Ishikawa (cell line): ENCODE results near the gene CHST6.
A peak's percentile ranks its signal among the peaks of the same experiment; 100 is the strongest.

Experiments
- CEBPB ChIP-seq: IDR thresholded peaks from 2 replicates; pipeline ENCODE4 v1.6.1; 2012
- CREB1 ChIP-seq: IDR thresholded peaks from 2 replicates; pipeline ENCODE4 v1.6.1; 2012; ENCODE audit warnings: low read depth
- EGR1 ChIP-seq: IDR thresholded peaks from 2 replicates; pipeline ENCODE4 v1.6.1; 2012
- EP300 ChIP-seq: IDR thresholded peaks from 2 replicates; pipeline ENCODE4 v1.6.1; 2012; ENCODE audit warnings: borderline replicate concordance
- FOXM1 ChIP-seq: IDR thresholded peaks from 2 replicates; pipeline ENCODE4 v1.6.1; 2012; ENCODE audit warnings: low read depth, borderline replicate concordance
- MAX ChIP-seq: IDR thresholded peaks from 2 replicates; pipeline ENCODE4 v1.6.1; 2012
- NFIC ChIP-seq: IDR thresholded peaks from 2 replicates; pipeline ENCODE4 v1.6.1; 2012
- RAD21 ChIP-seq: IDR thresholded peaks from 2 replicates; pipeline ENCODE4 v1.6.1; 2012; ENCODE audit warnings: low read depth
- TAF1 ChIP-seq: IDR thresholded peaks from 2 replicates; pipeline ENCODE4 v1.6.1; 2012; ENCODE audit warnings: low read depth, mild to moderate bottlenecking
- TCF12 ChIP-seq: IDR thresholded peaks from 2 replicates; pipeline ENCODE4 v1.6.1; 2012; ENCODE audit warnings: low read depth
- TEAD4 ChIP-seq: IDR thresholded peaks from 2 replicates; pipeline ENCODE4 v1.6.1; 2012
- USF1 ChIP-seq: IDR thresholded peaks from 2 replicates; pipeline ENCODE4 v1.6.1; 2012
- YY1 ChIP-seq: IDR thresholded peaks from 2 replicates; pipeline ENCODE4 v1.6.1; 2012; ENCODE audit warnings: low read depth
- ZBTB7A ChIP-seq: IDR thresholded peaks from 2 replicates; pipeline ENCODE4 v1.6.1; 2012; ENCODE audit warnings: low read depth
- TF ChIP-seq, protein P1 (sequence below): IDR thresholded peaks from 2 replicates; pipeline ENCODE4 v1.6.1; 2012; ENCODE audit warnings: low read depth, mild to moderate bottlenecking

Gene CHST6

DNA sequence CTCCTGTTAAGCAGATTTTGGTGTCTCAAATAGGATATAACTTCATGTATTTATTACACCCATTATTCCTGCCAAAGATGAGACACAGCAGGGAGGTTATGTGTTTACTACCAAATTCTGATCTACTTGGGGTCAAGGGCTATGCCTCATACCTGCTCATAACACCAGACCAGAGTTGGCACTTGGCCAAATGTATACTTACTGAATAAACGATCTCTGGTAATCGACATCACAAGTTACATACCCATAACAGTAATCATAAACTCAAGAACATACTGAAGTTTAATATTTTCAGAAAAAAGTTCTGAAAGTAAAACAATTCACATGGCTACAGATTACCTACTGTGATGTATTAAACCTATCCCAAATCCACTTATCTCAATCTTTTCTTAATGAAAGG lies 33.7 kb downstream of the CHST6 start:
- TF ChIP-seq EGR1 (no peak), NFIC (peak; percentile 79)

DNA sequence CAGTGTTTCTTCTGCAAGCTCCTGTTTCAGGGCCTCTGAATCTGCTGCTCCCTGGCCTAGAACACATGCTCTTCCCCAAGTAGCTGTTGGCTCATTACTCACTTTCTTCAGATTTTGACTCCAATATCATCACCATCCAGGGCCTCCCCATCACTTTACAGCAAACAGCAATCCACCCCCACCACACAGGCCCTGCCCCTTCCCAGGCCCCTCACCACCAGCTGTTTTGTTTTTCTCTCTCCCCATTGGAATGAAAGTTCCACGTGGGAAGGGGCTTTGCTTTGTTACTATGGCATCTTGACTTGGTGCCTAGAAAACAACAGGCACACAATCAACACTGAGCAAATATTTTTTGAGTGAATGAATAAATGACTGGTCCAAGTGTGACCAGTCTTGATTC lies 34.8 kb downstream of the CHST6 start:
- TF ChIP-seq TEAD4 (no peak), EP300 (no peak)
- TF ChIP-seq, protein P1, sequence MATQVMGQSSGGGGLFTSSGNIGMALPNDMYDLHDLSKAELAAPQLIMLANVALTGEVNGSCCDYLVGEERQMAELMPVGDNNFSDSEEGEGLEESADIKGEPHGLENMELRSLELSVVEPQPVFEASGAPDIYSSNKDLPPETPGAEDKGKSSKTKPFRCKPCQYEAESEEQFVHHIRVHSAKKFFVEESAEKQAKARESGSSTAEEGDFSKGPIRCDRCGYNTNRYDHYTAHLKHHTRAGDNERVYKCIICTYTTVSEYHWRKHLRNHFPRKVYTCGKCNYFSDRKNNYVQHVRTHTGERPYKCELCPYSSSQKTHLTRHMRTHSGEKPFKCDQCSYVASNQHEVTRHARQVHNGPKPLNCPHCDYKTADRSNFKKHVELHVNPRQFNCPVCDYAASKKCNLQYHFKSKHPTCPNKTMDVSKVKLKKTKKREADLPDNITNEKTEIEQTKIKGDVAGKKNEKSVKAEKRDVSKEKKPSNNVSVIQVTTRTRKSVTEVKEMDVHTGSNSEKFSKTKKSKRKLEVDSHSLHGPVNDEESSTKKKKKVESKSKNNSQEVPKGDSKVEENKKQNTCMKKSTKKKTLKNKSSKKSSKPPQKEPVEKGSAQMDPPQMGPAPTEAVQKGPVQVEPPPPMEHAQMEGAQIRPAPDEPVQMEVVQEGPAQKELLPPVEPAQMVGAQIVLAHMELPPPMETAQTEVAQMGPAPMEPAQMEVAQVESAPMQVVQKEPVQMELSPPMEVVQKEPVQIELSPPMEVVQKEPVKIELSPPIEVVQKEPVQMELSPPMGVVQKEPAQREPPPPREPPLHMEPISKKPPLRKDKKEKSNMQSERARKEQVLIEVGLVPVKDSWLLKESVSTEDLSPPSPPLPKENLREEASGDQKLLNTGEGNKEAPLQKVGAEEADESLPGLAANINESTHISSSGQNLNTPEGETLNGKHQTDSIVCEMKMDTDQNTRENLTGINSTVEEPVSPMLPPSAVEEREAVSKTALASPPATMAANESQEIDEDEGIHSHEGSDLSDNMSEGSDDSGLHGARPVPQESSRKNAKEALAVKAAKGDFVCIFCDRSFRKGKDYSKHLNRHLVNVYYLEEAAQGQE: no peak

- TF ChIP-seq TCF12 (no peak), CREB1 (no peak), RAD21 (no peak), ZBTB7A (no peak), CEBPB (no peak), EGR1 (no peak), YY1 (no peak), NFIC (no peak), FOXM1 (no peak), EP300 (no peak), TAF1 (no peak)
- TF ChIP-seq, protein P1: no peak
Measured at GRCh38 chr16:75459691-75460090, 35.5 kb downstream of the CHST6 start.

DNA sequence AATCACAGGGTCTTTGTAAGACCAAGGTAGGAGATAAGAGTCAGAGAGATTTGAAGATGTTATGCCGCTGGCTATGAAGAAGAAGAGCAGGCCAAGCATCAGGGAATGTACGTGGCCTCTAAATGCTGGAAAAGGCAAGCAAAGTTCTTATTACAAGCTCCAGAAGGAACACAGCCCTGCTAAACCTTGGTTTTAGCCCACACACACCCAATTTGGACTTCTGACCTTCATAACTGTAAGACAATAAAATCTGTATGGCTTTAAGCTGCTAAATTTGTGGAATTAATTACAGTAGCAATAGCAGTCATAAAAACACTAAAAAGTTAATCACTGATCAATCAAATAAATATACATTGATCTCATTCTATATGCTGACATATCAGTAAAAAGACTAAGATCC lies 36.8 kb downstream of the CHST6 start:
- no peak for TF ChIP-seq EGR1
- no peak for TF ChIP-seq USF1
- TF ChIP-seq MAX: no peak
- no peak for TF ChIP-seq TCF12
- no peak for TF ChIP-seq CEBPB
- TF ChIP-seq YY1: no peak

DNA sequence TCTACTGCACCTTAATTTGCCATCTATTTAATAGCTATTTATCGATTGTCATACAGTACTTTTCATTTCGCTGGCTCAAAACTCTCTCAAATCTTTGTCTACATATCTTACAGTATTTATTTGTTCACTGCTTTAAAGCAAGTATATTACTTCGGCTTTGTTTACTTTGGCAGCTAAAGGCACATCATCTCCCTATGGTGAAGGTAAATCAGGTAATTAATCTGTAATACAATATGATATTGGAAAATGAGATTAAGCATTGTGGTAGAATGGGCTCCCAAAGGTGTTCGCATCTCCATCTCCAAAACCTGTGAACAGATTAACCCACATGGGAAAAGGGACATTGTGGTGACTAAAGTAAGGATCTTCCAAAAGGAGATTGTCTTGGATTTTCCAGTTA lies 37.2 kb downstream of the CHST6 start:
- TF ChIP-seq MAX (no peak), YY1 (no peak), USF1 (no peak), FOXM1 (no peak), NFIC (no peak), EP300 (no peak), ZBTB7A (no peak), RAD21 (no peak), CREB1 (no peak), CEBPB (no peak), TAF1 (no peak), TCF12 (no peak), TEAD4 (no peak), EGR1 (no peak)
- TF ChIP-seq, protein P1: no peak
